Thyroid gland (tissue), 4 donors: Measurements from ENCODE around the gene TRPT1.

ENCODE experiments used
- POLR2A ChIP-seq, 2 donors: fragments of 450-650 bp; IDR thresholded peaks; one replicate each; pipeline ENCODE4 v1.6.1; 2017; ENCODE audit warnings: antibody characterized with exemption in 2 of 2, mild to moderate bottlenecking in 2 of 2, moderate library complexity in 1 of 2
- TF ChIP-seq, protein P1 (sequence below), 6 experiments: fragments of 200-600 bp in 3 of 6; fragments of 450-650 bp in 3 of 6; sonication (generic) in 3 of 6; IDR thresholded peaks; one replicate each; pipeline ENCODE4 v1.5.1; 2016 to 2019; ENCODE audit warnings: antibody characterized with exemption in 6 of 6, mild to moderate bottlenecking in 2 of 6, inconsistent platforms in 1 of 6, moderate library complexity in 1 of 6

DNA sequence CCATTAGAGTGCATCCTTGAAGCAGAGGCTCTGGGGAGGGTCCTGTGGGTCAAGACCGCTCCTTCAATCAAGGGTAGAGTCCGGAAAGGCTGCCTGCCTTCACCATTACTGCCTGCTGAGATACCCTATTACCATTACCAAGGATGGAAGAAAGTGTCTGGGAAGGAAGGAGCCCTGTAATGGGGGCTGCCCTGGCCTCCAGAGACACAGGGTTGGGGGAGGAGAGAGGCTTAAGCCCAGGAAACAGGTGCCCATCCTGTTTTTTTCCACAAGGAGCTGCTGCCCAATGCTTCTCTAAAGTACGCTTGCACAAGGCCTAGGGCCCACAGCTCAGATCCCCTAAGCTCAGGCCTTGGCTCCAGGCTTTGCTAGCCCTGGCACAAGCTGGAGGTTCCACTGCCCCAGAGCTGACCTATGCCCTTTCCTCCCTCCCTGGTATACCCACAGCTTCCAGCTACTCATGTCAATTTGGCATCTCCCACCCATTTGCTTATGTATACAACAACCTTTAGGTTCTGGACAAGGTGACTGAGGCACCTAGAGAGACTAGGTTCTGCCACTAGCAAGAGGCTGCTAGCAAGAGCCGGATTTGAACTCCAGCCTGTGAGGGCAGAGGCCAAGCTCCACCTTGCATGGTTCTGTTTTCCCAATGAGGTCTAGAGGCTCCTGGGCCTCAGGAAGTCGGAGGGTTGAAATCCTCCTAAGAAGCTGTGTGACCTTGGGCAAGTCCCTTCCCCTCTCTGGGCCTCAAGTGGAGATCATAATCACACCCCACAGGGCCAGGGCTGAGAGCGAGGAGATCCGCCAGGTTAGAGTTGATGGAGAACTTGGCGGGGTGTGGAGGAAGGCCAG lies 23.8 kb upstream of the TRPT1 start:
- no peak for TF ChIP-seq POLR2A (IDR thresholded peaks at IDR 0.05)
- TF ChIP-seq, protein P1, sequence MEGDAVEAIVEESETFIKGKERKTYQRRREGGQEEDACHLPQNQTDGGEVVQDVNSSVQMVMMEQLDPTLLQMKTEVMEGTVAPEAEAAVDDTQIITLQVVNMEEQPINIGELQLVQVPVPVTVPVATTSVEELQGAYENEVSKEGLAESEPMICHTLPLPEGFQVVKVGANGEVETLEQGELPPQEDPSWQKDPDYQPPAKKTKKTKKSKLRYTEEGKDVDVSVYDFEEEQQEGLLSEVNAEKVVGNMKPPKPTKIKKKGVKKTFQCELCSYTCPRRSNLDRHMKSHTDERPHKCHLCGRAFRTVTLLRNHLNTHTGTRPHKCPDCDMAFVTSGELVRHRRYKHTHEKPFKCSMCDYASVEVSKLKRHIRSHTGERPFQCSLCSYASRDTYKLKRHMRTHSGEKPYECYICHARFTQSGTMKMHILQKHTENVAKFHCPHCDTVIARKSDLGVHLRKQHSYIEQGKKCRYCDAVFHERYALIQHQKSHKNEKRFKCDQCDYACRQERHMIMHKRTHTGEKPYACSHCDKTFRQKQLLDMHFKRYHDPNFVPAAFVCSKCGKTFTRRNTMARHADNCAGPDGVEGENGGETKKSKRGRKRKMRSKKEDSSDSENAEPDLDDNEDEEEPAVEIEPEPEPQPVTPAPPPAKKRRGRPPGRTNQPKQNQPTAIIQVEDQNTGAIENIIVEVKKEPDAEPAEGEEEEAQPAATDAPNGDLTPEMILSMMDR (IDR thresholded peaks at IDR 0.05): no peak
